ENCODE measurements around the gene RRP1. TPM values are rescaled to one million over a fixed set of nuclear protein-coding genes. Genes with fewer than 3 reads are reported as not detected.
A peak's percentile ranks its signal among the peaks of the same experiment; 100 is the strongest.

The RRP1 gene
- total and polyA plus RNA-seq, 9 of the 15 experiments (the other 6 are each of a cell fraction or from before 2014, with no cell fraction given), result 0.89 to 105 (median 51.6) TPM

GRCh38 chr21:43829575-43830119, 40.3 kb downstream of the RRP1 start (continued):
- TF ChIP-seq ARID1B (IDR thresholded peaks at IDR 0.05) (0 out of 2 replicates have a peak, but pooled peaks have one; percentile 4), NCOR1 (IDR thresholded peaks at IDR 0.05) (no peak), TAL1 (IDR thresholded peaks at IDR 0.05) (no peak), ARNT (IDR thresholded peaks at IDR 0.05) (no peak), C11orf30 (IDR thresholded peaks at IDR 0.05; ENCODE audit: low read depth) (no peak), ZFX (CRISPR knock-in tag; IDR thresholded peaks at IDR 0.05) (no peak), KDM1A (IDR thresholded peaks at IDR 0.05) (no peak), MCM3 (IDR thresholded peaks at IDR 0.05) (no peak), PKNOX1 (IDR thresholded peaks at IDR 0.05) (no peak), TEAD4 (IDR thresholded peaks at IDR 0.05; ENCODE audit: low read length) (0 out of 2 replicates have a peak, but pooled peaks have one; percentile 12), TEAD4 (CRISPR knock-in tag; IDR thresholded peaks at IDR 0.05; ENCODE audit: borderline replicate concordance) (no peak)
- TF ChIP-seq, protein P1, sequence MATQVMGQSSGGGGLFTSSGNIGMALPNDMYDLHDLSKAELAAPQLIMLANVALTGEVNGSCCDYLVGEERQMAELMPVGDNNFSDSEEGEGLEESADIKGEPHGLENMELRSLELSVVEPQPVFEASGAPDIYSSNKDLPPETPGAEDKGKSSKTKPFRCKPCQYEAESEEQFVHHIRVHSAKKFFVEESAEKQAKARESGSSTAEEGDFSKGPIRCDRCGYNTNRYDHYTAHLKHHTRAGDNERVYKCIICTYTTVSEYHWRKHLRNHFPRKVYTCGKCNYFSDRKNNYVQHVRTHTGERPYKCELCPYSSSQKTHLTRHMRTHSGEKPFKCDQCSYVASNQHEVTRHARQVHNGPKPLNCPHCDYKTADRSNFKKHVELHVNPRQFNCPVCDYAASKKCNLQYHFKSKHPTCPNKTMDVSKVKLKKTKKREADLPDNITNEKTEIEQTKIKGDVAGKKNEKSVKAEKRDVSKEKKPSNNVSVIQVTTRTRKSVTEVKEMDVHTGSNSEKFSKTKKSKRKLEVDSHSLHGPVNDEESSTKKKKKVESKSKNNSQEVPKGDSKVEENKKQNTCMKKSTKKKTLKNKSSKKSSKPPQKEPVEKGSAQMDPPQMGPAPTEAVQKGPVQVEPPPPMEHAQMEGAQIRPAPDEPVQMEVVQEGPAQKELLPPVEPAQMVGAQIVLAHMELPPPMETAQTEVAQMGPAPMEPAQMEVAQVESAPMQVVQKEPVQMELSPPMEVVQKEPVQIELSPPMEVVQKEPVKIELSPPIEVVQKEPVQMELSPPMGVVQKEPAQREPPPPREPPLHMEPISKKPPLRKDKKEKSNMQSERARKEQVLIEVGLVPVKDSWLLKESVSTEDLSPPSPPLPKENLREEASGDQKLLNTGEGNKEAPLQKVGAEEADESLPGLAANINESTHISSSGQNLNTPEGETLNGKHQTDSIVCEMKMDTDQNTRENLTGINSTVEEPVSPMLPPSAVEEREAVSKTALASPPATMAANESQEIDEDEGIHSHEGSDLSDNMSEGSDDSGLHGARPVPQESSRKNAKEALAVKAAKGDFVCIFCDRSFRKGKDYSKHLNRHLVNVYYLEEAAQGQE (IDR thresholded peaks at IDR 0.05; ENCODE audit: borderline replicate concordance), result peak; percentile 50; the same call in 1 of the 2 replicates
- TF ChIP-seq, protein P1 (CRISPR knock-in tag; IDR thresholded peaks at IDR 0.05; ENCODE audit: low read depth), result no peak
- TF ChIP-seq, protein P2, sequence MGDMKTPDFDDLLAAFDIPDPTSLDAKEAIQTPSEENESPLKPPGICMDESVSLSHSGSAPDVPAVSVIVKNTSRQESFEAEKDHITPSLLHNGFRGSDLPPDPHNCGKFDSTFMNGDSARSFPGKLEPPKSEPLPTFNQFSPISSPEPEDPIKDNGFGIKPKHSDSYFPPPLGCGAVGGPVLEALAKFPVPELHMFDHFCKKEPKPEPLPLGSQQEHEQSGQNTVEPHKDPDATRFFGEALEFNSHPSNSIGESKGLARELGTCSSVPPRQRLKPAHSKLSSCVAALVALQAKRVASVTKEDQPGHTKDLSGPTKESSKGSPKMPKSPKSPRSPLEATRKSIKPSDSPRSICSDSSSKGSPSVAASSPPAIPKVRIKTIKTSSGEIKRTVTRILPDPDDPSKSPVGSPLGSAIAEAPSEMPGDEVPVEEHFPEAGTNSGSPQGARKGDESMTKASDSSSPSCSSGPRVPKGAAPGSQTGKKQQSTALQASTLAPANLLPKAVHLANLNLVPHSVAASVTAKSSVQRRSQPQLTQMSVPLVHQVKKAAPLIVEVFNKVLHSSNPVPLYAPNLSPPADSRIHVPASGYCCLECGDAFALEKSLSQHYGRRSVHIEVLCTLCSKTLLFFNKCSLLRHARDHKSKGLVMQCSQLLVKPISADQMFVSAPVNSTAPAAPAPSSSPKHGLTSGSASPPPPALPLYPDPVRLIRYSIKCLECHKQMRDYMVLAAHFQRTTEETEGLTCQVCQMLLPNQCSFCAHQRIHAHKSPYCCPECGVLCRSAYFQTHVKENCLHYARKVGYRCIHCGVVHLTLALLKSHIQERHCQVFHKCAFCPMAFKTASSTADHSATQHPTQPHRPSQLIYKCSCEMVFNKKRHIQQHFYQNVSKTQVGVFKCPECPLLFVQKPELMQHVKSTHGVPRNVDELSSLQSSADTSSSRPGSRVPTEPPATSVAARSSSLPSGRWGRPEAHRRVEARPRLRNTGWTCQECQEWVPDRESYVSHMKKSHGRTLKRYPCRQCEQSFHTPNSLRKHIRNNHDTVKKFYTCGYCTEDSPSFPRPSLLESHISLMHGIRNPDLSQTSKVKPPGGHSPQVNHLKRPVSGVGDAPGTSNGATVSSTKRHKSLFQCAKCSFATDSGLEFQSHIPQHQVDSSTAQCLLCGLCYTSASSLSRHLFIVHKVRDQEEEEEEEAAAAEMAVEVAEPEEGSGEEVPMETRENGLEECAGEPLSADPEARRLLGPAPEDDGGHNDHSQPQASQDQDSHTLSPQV (IDR thresholded peaks at IDR 0.05), result peak; percentile 59; the same call in 1 of the 2 replicates

Measured in K562 (cell line).